RWPE2 (cell line): ENCODE results near the gene CCDC158.

Experiments
- ATAC-seq: fragments of 200-7000 bp; cut with Tn5 transposase; 3 replicates; pipeline ENCODE4 v1.9.1; 2021; ENCODE audit warnings: low read depth
- DNase-seq: peaks from one replicate; pipeline ENCODE4 v3.0.0-alpha.2; 2020; ENCODE audit warnings: low spot score
- H3K27ac ChIP-seq: fragments of 450-650 bp; 2 replicates; pipeline ENCODE4 v1.5.1; 2017; ENCODE audit warnings: mild to moderate bottlenecking; ENCODE audit not compliant: poor library complexity, severe bottlenecking
- H3K27me3 ChIP-seq: fragments of 250-450 bp; sonication (Bioruptor Pico); 2 replicates; pipeline ENCODE4 v1.5.1; 2021; ENCODE audit warnings: mild to moderate bottlenecking, moderate library complexity; ENCODE audit not compliant: insufficient read depth, poor library complexity, severe bottlenecking
- H3K36me3 ChIP-seq: fragments of 250-450 bp; sonication (Bioruptor Pico); 2 replicates; pipeline ENCODE4 v1.5.1; 2020; ENCODE audit warnings: low read depth, mild to moderate bottlenecking, moderate library complexity
- H3K4me1 ChIP-seq: fragments of 250-450 bp; sonication (Bioruptor Pico); 2 replicates; pipeline ENCODE4 v1.5.1; 2021; ENCODE audit warnings: mild to moderate bottlenecking, moderate library complexity; ENCODE audit not compliant: insufficient read depth, poor library complexity, severe bottlenecking
- H3K4me3 ChIP-seq: fragments of 250-450 bp; sonication (Bioruptor Pico); 2 replicates; pipeline ENCODE4 v1.5.1; 2021; ENCODE audit warnings: mild to moderate bottlenecking, moderate library complexity; ENCODE audit not compliant: severe bottlenecking
- H3K9me3 ChIP-seq: fragments of 250-450 bp; sonication (Bioruptor Pico); 2 replicates; pipeline ENCODE4 v1.5.1; 2021; ENCODE audit warnings: mild to moderate bottlenecking, moderate library complexity; ENCODE audit not compliant: severe bottlenecking
- CTCF ChIP-seq: fragments of 450-650 bp; IDR thresholded peaks from one replicate; pipeline ENCODE4 v1.5.1; 2017; ENCODE audit warnings: mild to moderate bottlenecking, moderate library complexity; ENCODE audit not compliant: poor library complexity, severe bottlenecking

The CCDC158 gene

GRCh38 chr4:76301068-76301774, 119.7 kb downstream of the CCDC158 start:
- peaks cover 16% of the 10 kb centered on the region for H3K4me1 ChIP-seq
- no peak overlapping the region for H3K27ac ChIP-seq
- no peak overlapping the region for H3K4me3 ChIP-seq
- DNase-seq (no peak), ATAC-seq (peak; percentile 81)
- no peaks in the 10 kb centered on the region for H3K36me3 ChIP-seq
- TF ChIP-seq CTCF = no peak
- H3K9me3 ChIP-seq = peaks cover 2% of the 10 kb centered on the region
- H3K27me3 ChIP-seq = no peaks in the 10 kb centered on the region

- no peaks in the 10 kb centered on the region for H3K27me3 ChIP-seq
- no peak for ATAC-seq
- H3K36me3 ChIP-seq = no peaks in the 10 kb centered on the region
- H3K4me1 ChIP-seq = peaks cover 12% of the 10 kb centered on the region
- H3K4me3 ChIP-seq = no peak overlapping the region
- no peak for TF ChIP-seq CTCF
- H3K27ac ChIP-seq = no peak overlapping the region
- DNase-seq = no peak
- peaks cover 2% of the 10 kb centered on the region for H3K9me3 ChIP-seq
Observed at GRCh38 chr4:76300012-76300411, 120.9 kb downstream of the CCDC158 start.

- H3K4me3 ChIP-seq = no peak overlapping the region
- peaks cover 12% of the 10 kb centered on the region for H3K4me1 ChIP-seq
- no peaks in the 10 kb centered on the region for H3K36me3 ChIP-seq
- H3K9me3 ChIP-seq = peaks cover 2% of the 10 kb centered on the region
- DNase-seq (no peak), ATAC-seq (no peak)
- H3K27ac ChIP-seq = no peak overlapping the region
- no peaks in the 10 kb centered on the region for H3K27me3 ChIP-seq
- TF ChIP-seq CTCF = no peak
Observed at GRCh38 chr4:76298227-76298626, 122.7 kb downstream of the CCDC158 start.

GRCh38 chr4:76296286-76296820, 124.6 kb downstream of the CCDC158 start:
- Histone ChIP-seq H3K27me3 (no peaks in the 10 kb centered on the region), H3K27ac (no peak overlapping the region), H3K9me3 (peaks cover 2% of the 10 kb centered on the region), H3K36me3 (no peaks in the 10 kb centered on the region), H3K4me1 (peaks cover 6% of the 10 kb centered on the region), H3K4me3 (no peak overlapping the region)
- DNase-seq = no peak
- ATAC-seq = no peak
- TF ChIP-seq CTCF = no peak

GRCh38 chr4:76293772-76294171, 127.2 kb downstream of the CCDC158 start:
- Histone ChIP-seq H3K27me3 (no peaks in the 10 kb centered on the region), H3K4me3 (no peak overlapping the region), H3K9me3 (peaks cover 2% of the 10 kb centered on the region), H3K36me3 (no peaks in the 10 kb centered on the region), H3K27ac (no peak overlapping the region), H3K4me1 (no peaks in the 10 kb centered on the region)
- ATAC-seq = no peak
- no peak for DNase-seq
- no peak for TF ChIP-seq CTCF
